SKM-1 (cell line): Measurements from ENCODE around the gene LCE3C.
A peak's percentile ranks its signal among the peaks of the same experiment; 100 is the strongest.
"Not testable (repeated sequence)": the region's sequence is repeated elsewhere in the genome, so short reads cannot be mapped to it uniquely, and the experiment has no call there.

ENCODE experiments used
- DNase-seq: peaks from one replicate; lab custom pipeline; 2025; ENCODE audit not compliant: unreplicated experiment; lab: John Stamatoyannopoulos, UW

The LCE3C gene, protein sequence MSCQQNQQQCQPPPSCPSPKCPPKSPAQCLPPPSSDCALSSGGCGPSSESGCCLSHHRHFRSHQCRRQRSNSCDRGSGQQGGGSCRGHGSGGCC

DNA sequence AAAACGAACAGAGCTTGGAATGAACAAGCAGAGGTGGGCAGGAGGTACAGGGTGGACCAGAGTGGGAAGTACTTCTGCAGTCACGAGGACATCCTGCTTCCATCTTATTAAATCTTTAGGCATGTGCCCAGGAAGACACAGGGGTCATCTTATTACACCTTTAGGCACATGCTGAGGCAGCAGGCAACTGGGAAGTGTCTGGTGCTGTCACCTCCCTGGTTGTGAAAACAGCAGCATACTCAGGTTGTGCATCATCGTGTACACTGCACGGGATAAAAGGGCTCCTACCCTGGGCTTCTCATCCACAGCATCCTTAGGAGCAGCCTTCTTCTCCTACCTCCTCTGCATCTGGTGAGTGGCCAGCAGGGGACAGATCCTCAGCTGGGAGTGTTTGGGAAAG lies at the start of gene LCE3C:
Gene LCE3C, plus strand, starts transcription at position 301 of the 400 bp plus-strand sequence. CDS start 498 bp downstream, outside the sequence.
- DNase-seq = no peak

DNA sequence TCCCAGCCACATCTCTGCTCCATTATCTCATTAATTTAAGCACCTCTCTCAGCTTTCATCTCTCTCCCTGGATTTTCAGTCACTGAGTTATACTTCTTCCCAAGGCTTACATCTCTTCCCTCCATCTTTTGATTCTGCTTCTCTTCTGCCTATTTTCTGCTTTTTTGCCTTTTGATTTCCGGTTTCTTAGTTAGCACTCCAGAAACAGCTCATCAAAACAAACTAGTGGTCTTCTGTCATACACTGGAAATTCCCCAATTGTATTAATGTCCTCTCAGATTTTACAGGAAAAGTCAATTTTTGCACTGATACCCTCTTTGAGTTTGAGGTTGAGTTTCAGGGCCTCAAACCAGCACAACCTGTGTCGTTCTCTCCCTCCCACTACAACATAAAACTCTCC lies 34.9 kb upstream of the LCE3C start:
- DNase-seq = no peak

DNA sequence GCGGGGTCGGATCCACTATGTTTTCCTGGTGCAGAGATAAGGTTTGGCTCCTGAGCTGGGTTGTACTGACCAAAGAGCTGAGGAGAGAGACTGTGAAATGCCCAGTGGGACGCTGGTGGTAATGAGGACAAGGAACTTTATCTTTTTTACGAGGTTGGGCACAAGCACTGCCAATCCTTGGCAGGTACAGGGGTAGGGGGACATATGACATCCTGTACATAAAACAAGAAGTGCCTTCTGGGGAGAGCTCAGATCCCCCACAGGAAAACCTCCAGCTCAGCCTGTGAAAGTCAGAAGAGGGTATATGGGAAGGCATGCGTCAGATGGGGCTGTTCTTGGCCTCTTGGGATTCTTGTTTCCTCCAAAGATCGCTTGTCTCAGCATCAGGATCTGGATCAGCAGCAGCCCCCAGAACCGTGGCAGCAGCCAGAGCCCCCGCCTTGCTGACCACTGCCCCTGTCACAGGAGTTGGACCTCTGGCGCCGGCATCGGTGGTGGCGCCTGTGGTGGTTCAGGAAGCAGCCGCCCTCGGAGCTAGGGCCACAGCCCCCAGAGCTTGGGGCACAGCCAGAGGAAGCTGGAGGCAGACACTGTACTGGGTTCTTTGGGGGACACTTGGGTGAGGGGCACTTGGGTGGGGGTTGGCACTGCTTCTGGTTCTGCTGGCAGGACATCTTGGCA lies 34.4 kb upstream of the LCE3C start:
- DNase-seq = no peak

DNA sequence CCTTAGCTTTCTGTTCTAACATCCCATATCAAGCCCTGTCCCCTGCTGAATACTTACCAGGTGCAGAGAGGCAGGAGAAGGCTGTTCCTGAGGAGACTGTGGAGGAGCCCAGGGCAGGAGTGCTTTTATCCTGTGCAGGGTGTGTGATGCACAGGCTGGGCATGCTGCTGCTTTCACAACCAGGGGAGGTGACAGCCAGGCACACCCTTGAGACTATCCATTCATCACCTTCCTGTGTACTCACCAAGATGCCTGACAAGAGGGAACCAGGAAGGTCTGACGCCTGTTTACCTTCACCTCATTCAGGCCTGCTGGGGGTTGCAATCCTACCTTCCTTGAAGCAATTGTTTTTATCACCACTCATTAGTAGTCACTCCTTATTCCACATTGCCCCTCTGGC lies 33.4 kb upstream of the LCE3C start, which contains the start of gene LCE3E:
Gene LCE3E, minus strand, starts transcription at position 100 of the 400 bp plus-strand sequence. CDS start 572 bp downstream, outside the sequence.
- no peak for DNase-seq

DNA sequence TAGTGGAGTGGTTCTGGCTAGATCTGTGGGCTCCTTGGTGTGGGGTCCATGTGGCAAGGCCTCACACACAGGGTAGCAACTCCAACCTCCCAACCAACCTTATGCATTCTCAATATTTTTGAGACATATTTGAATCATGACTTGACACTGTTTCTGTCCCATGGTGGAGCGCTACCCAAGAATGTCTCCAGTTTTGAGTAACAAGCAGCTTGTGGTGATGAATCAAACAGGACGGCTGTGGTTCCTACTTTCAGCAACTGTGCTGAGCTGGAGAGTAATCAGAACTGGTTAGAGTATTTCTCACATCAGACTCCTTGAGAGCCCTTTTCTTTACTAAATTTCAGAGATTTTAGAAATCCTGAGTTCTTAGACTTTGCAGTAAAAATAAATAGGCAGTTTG lies 22.9 kb upstream of the LCE3C start:
- no peak for DNase-seq

DNA sequence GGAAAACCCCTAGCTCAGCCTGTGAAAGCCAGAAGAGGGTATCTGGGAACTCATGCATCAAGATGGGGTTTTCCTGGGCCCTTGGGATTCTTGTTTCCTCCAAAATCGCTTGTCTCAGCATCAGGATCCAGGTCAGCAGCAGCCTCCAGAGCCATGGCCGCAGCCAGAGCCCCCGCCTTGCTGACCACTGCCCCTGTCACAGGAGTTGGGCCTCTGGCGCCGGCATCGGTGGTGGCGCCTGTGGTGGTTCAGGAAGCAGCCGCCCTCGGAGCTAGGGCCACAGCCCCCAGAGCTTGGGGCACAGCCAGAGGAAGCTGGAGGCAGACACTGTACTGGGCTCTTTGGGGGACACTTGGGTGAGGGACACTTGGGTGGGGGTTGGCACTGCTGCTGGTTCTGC lies 20.5 kb upstream of the LCE3C start:
- DNase-seq = not testable (repeated sequence)

DNA sequence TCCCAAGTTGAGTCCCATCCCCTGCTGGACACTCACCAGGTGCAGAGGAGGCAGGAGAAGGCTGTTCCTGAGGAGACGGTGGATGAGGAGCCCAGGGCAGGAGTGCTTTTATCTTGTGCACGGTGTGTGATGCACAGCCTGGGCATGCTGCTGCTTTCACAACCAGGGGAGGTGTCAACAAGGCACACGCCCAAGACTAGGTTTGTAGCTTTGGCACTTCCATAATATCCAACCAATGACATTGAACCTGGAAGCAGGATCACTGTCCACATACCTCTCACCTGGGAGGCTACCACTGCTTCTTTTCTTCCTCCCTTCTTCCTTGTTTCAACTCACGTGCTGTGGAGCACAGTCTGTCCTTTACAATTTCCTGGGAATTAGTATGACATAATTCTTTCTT lies 19.6 kb upstream of the LCE3C start, which contains the start of gene LCE3D:
Gene LCE3D, minus strand, starts transcription at position 84 of the 400 bp plus-strand sequence. CDS start 580 bp downstream, outside the sequence.
- DNase-seq = no peak

DNA sequence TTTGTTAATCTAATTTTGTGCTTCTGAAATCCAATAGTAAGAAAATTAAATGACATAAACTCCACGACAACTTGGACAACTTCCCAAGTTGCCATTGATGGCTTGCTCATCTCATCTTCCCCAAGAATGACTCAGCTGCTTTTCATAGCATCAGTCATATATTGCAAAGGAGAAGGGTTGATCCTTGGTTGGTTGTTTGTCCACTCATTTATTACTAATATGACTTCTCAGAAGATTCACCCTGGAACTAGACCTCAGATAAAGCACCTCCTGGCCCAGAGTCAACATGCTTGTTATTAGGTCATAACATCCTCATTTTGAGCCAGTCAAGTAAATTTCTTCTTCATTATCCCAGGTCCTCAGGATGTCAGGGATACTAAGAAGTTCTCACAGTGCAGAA lies 17.4 kb upstream of the LCE3C start:
- no peak for DNase-seq

DNA sequence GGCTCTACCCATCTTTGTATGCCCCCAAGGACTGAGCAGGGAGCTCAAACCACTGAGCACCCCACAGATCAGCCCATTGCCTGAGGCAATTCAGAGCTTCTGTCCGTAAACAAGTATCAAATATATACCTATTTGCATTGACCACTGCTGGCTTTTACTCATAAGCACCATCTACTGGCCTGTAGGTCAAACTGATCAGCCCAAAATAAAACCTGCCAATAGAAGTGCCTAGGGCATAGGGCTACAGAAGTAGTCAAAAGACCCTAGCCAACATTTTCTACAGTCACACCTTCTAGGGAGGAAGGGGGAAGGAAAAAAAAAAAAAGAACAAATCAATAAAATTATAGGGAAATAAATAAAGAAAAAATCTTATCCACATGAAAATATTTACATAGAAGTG lies 14.4 kb upstream of the LCE3C start:
- no peak for DNase-seq

DNA sequence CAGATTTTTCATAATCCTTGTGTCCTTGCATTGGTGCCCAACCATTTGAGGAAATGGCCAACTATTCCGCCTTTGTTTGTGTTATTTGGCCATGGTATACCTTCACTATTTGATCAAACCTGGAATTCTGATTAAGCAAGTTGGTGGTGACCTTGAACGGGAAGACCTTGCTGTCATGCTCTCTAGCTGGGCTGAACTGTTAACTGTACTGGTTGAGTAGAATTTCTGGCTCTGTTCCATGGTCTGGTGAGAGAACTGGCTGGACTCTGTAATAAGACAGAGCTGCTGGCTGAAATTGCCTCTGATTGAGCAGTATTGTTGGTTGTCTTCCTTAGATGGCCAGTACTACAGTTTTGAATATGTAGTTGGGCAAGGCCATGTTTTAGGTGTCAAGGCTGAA lies 3.0 kb upstream of the LCE3C start:
- no peak for DNase-seq

DNA sequence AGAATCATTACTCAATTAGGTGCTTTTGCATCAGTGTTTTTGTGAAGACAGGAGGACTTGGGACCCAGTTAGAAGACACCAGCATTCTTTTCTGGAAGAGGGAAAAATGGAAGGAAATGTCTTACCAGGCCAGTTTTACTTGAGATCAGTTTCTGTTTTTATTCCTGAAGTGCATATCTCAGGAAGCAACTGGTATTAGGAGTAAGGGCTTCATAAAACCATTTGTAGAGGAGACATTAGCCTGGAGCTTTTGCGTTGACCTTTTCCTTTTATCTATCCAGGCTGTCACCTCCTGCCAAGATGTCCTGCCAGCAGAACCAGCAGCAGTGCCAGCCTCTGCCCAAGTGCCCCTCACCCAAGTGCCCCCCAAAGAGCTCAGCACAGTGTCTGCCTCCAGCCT lies 13.5 kb downstream of the LCE3C start, which contains the start of gene LCE3B:
Gene LCE3B, plus strand, starts transcription at position 301 of the 400 bp plus-strand sequence. Its CDS starts 0 bp downstream, at position 301.
- no peak for DNase-seq

DNA sequence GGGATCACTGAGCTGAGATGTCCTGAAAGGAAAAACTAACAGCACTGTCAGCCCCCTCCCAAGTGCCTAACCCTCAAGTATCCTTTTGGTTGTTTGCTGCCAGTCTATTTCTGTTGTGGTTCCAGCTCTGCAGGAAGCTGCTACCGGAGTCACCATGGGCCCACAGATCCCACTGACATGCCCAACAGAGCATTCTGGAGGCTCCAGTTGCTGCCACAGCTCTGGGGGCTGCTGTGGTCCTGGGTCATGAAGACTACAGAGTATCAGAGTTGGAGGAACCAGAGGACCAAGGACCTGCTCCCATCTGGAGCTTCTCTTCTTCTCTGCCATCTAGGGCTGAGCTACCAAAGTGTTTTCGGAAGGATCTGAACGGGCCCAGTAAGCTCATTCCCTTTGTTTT lies 22.0 kb downstream of the LCE3C start:
- no peak for DNase-seq

DNA sequence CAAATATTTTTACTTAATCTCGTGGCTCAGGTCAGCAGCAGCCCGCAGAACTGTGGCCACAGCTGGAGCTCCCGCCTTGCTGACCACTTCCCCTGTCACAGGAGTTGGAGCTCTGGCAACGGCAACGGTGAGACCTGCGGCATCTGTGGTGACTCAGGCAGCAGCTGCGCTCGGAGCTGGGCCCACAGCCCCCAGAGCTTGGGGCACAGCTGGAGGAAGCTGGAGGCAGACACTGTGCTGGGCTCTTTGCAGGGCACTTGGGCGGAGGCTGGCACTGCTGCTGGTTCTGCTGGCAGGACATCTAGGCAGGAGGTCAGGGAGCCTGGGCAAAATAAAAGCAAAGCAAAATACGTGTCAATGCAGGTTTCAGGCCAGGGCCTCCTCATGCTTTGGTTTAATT lies 22.8 kb downstream of the LCE3C start, which contains the start of gene LCE3A:
Gene LCE3A, minus strand, starts transcription at position 301 of the 400 bp plus-strand sequence. Its CDS starts 0 bp downstream, at position 301.
- DNase-seq = peak; percentile 37

DNA sequence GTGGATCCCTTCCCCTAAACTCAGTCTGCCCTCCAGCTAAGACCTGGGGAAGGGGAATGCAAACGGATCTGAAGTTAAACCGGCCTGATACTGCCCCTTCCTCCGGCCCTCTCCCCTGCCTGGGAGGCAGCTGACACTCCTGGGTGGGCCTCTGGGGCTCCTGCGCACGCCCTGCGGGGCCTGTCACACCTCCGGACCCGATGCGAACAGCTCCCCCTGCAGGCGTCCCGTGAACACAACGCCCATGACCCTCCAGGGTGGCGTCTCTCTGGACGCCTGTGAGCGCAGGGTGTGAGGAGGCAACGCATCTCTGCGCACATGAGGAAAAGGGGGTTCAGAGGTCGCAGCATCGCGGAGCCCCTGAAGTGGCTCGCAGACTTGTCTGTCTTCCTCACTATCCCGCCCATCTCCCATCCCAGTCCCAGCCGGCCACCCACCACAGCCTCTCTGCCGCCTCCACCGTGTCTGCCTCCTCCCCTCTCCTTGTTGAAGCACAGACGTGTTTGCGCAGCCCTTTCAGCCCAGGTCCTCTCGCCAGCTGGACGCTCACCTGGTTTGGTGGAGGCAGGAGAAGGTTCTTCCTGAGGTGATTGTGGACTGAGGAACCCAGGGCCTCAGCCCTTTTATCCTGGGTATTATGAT lies 23.3 kb downstream of the LCE3C start:
- no peak for DNase-seq

DNA sequence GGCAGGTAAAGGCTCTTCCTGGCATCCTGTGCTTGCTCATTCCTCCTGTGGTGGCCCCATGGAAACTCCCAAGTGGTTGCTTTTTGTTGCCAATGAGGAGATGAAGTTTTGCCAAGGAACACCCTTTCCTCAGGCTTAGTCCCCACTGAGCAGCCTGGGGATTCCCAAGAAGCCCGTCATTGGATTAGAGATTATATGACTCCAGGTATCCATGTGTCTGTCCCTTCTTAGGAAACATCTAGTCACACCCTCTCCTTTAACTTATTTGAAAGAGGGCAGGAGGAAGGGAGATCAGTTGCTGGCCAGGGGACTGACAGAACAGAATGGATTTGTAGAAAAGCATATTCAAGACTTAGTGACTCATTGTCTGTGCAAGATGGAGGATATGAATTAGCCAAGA lies 26.7 kb downstream of the LCE3C start:
- no peak for DNase-seq

DNA sequence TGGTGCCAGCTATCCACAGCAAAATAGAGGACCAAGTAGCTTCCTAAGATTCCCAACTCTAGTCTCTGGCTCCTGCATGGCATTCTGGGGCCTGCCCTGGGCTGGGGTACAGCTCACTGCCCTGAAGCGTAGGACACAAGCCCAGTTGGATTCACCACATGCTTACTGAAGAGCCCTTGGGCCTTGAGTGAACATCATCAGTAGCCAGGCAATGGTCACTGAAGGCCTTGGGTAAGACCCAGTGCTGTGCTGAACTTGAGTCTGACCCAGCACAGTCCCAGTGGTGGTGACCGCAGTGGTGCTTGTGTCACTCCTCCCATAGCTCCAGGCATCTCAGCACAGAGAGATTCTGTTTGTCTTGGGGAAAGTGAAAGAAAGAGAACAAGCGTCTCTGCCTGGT lies 30.6 kb downstream of the LCE3C start:
- DNase-seq = no peak

DNA sequence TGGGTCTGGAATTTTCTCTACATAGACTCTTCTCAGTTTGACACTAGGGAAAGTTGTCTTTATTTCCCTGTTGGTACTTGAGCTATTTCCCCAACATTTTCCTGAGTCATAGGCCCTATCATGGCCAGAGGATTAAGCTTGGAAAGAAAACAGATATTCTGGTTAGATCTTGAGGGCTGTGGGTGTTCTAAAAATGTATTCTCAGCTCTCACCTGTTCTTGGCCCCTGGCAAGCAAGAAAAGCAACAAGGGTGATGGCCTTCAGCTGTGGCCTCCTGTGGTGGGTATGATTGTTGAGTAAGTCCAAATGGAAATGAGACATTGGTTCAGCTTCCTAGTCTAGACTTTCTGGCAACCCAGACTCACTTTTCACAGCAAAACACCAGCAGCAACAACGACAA lies 40.3 kb downstream of the LCE3C start:
- DNase-seq = no peak

DNA sequence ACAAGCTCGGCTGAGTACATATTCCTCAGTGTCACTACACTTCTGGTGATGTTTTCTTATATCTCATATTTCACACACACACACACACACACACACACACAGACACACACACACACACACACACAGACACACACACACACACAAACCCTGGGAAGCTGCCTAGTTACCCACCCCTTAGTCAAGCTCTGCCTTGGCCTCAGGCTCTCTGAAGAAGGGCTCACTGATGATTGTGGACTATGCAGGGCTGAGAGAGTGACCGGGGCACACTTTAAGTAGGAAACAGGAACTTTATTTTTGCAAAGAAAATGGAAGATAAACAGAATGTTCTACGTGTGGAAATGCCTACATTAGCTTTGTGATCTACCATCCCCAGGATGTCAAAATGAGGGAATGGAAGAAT lies 43.9 kb downstream of the LCE3C start:
- no peak for DNase-seq

DNA sequence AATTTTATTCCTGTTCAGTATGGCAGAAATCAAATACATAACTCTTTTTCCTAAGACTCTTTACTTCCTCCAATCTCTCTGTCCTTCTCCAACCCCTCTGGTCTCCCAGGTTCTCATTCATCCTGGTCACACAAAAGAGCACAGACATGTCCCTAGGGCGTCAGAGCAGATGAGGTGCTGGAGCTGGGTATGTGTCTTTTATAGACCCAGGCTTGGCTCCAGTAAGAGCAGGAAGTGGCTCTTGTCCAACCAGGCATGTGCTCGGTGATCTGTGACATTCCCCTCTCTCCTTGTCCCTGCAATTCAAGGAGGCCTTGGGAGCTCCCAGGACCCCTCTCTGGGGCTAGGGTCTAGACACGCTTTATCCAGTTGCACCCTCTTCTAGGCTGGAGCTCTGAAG lies 45.1 kb downstream of the LCE3C start:
- DNase-seq = no peak

DNA sequence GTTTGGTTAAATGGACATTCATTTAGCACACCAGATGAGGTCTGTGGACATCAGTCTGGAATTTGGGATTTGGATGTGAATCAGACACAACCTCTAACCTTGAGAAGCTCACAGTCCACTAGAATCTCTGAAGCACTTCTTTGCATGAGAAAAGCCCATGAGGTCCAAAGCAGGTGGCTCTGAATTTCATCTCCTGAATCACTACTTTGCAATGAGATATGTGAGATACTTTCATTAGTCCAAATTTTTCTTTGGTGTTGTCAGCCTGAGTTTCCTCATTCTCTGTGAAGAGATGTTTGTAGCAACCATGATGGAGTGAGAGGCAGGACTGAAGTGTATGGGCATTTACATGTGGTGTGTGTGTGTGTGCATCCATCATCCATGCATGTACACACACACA lies 46.6 kb downstream of the LCE3C start:
- DNase-seq = no peak
